ENCODE data around the gene DDX1.

The DDX1 gene

GRCh38 chr2:15563227-15564100 lies 28.2 kb upstream of the DDX1 start:
- no peaks in the 10 kb centered on the region for H3F3A ChIP-seq (ENCODE audit: insufficient read depth)
- no peak overlapping the region for H3K9ac ChIP-seq (ENCODE audit: low read length)
- no peak overlapping the region for H3K27ac ChIP-seq (ENCODE audit: low read depth, low read length)
- H3K36me3 ChIP-seq (ENCODE audit: low read length) = no peaks in the 10 kb centered on the region
- peaks cover 12% of the 10 kb centered on the region; the same call in 1 of the 2 replicates for H3K79me2 ChIP-seq (ENCODE audit: insufficient read depth, low read length)
- H3K27me3 ChIP-seq (ENCODE audit: low read length) = no peaks in the 10 kb centered on the region
- TF ChIP-seq EZH2phosphoT487 (conservative IDR thresholded peaks at IDR 0.05; ENCODE audit: low read length) (no peak), CTCF (IDR thresholded peaks at IDR 0.05; ENCODE audit: insufficient read depth, low read length, poor library complexity, severe bottlenecking) (no peak)
- no peak overlapping the region for H3K4me2 ChIP-seq (ENCODE audit: low read depth, low read length, poor library complexity, severe bottlenecking)
- no peak overlapping the region for H3K4me3 ChIP-seq (ENCODE audit: insufficient read depth, low read length, poor library complexity, severe bottlenecking)
- H3K9me2 ChIP-seq (replicated peaks; ENCODE audit: insufficient read depth, low read length) = no peaks in the 10 kb centered on the region
- no peaks in the 10 kb centered on the region for H3K9me3 ChIP-seq (ENCODE audit: insufficient read depth, low read length)
- H2AFZ ChIP-seq (ENCODE audit: low read depth, low read length, severe bottlenecking) = no peak overlapping the region
- no peaks in the 10 kb centered on the region for H4K20me1 ChIP-seq (ENCODE audit: low read depth, low read length)

GRCh38 chr2:15565392-15565791 lies 26.3 kb upstream of the DDX1 start:
- H3K9ac ChIP-seq (ENCODE audit: low read length) = no peak overlapping the region
- no peaks in the 10 kb centered on the region for H3K36me3 ChIP-seq (ENCODE audit: low read length)
- no peak overlapping the region for H2AFZ ChIP-seq (ENCODE audit: low read depth, low read length, severe bottlenecking)
- H3K4me3 ChIP-seq (ENCODE audit: insufficient read depth, low read length, poor library complexity, severe bottlenecking) = no peak overlapping the region
- H3K4me2 ChIP-seq (ENCODE audit: low read depth, low read length, poor library complexity, severe bottlenecking) = no peak overlapping the region
- H3K27me3 ChIP-seq (ENCODE audit: low read length) = no peaks in the 10 kb centered on the region
- TF ChIP-seq CTCF (IDR thresholded peaks at IDR 0.05; ENCODE audit: insufficient read depth, low read length, poor library complexity, severe bottlenecking) (no peak), EZH2phosphoT487 (conservative IDR thresholded peaks at IDR 0.05; ENCODE audit: low read length) (no peak)
- no peaks in the 10 kb centered on the region for H4K20me1 ChIP-seq (ENCODE audit: low read depth, low read length)
- H3K27ac ChIP-seq (ENCODE audit: low read depth, low read length) = no peak overlapping the region
- no peaks in the 10 kb centered on the region for H3K9me2 ChIP-seq (replicated peaks; ENCODE audit: insufficient read depth, low read length)
- H3K79me2 ChIP-seq (ENCODE audit: insufficient read depth, low read length) = peaks cover 3% of the 10 kb centered on the region; the same call in 1 of the 2 replicates
- H3F3A ChIP-seq (ENCODE audit: insufficient read depth) = no peaks in the 10 kb centered on the region
- no peaks in the 10 kb centered on the region for H3K9me3 ChIP-seq (ENCODE audit: insufficient read depth, low read length)

- Histone ChIP-seq H3K9me3 (ENCODE audit: insufficient read depth, low read length) (no peaks in the 10 kb centered on the region), H3K9me2 (replicated peaks; ENCODE audit: insufficient read depth, low read length) (no peaks in the 10 kb centered on the region), H4K20me1 (ENCODE audit: low read depth, low read length) (no peaks in the 10 kb centered on the region), H2AFZ (ENCODE audit: low read depth, low read length, severe bottlenecking) (no peak overlapping the region), H3F3A (ENCODE audit: insufficient read depth) (no peaks in the 10 kb centered on the region), H3K4me2 (ENCODE audit: low read depth, low read length, poor library complexity, severe bottlenecking) (no peak overlapping the region), H3K27me3 (ENCODE audit: low read length) (no peaks in the 10 kb centered on the region), H3K36me3 (ENCODE audit: low read length) (no peaks in the 10 kb centered on the region), H3K9ac (ENCODE audit: low read length) (no peak overlapping the region), H3K4me3 (ENCODE audit: insufficient read depth, low read length, poor library complexity, severe bottlenecking) (no peak overlapping the region), H3K27ac (ENCODE audit: low read depth, low read length) (no peak overlapping the region), H3K79me2 (ENCODE audit: insufficient read depth, low read length) (no peaks in the 10 kb centered on the region)
- TF ChIP-seq EZH2phosphoT487 (conservative IDR thresholded peaks at IDR 0.05; ENCODE audit: low read length) = no peak
- TF ChIP-seq CTCF (IDR thresholded peaks at IDR 0.05; ENCODE audit: insufficient read depth, low read length, poor library complexity, severe bottlenecking) = no peak
These were observed 25.5 kb upstream of the DDX1 start for GRCh38 chr2:15565994-15566671.
